Liver (tissue), 3 donors: ENCODE results near the gene MUL1.

ENCODE experiments used
- GABPA ChIP-seq, 2 donors: IDR thresholded peaks in 1 of 2; conservative IDR thresholded peaks in 1 of 2; 2 replicates each; pipeline ENCODE4 v1.6.1; 2016; ENCODE audit warnings: antibody characterized with exemption in 2 of 2, mild to moderate bottlenecking in 1 of 2, moderate library complexity in 1 of 2
- RAD21 ChIP-seq, 2 donors: IDR thresholded peaks; 2 replicates each; pipeline ENCODE4 v1.6.1; 2016; ENCODE audit warnings: antibody characterized with exemption in 2 of 2, mild to moderate bottlenecking in 2 of 2
- SP1 ChIP-seq: IDR thresholded peaks from 2 replicates; pipeline ENCODE4 v1.6.1; 2018; ENCODE audit warnings: antibody characterized with exemption, mild to moderate bottlenecking
- TAF1 ChIP-seq: conservative IDR thresholded peaks from 2 replicates; pipeline ENCODE4 v1.6.1; 2016; ENCODE audit warnings: antibody characterized with exemption, mild to moderate bottlenecking
- TF ChIP-seq, protein P1 (sequence below): fragments of 150-350 bp; IDR thresholded peaks from 2 replicates; pipeline ENCODE4 v1.5.1; 2017; ENCODE audit warnings: improper control_type of control experiment, low read depth, low read length; ENCODE audit not compliant: missing input control
- TF ChIP-seq, protein P2 (sequence below): IDR thresholded peaks from 2 replicates; pipeline ENCODE4 v1.6.1; 2016; ENCODE audit warnings: antibody characterized with exemption
- TF ChIP-seq, protein P3 (sequence below): IDR thresholded peaks from 2 replicates; pipeline ENCODE4 v1.6.1; 2016; ENCODE audit warnings: antibody characterized with exemption
- donor health status: healthy.
- donor health status: healthy.

DNA sequence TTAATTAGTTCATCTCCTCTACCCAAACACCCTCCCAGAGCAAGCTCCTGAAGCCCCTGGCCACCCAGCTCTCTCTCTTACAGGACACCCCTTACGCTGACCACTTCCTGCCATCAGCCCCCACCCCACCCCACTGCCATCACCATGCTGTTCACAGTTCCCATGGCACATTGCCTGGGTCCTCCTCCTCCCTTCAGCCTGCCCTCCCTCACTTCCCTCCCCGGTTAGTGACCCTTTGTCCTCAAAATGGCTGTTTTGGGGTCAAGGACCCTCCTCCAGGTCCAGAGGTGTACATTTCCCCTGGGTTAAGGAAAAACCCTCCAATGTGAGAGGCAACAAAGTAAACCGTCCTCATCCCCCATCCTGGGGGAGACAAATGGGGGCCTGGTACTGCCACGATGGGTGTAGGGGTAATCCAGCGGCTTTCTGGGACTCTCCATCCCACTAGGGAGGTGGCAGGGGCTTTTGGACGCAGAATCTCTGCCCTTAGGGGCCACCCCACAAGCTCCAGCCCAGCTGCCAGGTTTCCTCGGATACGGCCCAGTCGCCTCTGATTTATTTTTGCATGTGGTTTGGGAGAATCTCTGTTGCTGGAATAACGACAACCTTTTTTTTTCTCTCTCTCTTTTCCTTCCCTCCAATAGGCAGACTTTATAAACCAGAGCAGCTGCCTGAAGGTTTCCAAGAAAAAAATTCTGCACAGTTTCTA is 30.4 kb downstream of the MUL1 start:
- TF ChIP-seq, protein P1, sequence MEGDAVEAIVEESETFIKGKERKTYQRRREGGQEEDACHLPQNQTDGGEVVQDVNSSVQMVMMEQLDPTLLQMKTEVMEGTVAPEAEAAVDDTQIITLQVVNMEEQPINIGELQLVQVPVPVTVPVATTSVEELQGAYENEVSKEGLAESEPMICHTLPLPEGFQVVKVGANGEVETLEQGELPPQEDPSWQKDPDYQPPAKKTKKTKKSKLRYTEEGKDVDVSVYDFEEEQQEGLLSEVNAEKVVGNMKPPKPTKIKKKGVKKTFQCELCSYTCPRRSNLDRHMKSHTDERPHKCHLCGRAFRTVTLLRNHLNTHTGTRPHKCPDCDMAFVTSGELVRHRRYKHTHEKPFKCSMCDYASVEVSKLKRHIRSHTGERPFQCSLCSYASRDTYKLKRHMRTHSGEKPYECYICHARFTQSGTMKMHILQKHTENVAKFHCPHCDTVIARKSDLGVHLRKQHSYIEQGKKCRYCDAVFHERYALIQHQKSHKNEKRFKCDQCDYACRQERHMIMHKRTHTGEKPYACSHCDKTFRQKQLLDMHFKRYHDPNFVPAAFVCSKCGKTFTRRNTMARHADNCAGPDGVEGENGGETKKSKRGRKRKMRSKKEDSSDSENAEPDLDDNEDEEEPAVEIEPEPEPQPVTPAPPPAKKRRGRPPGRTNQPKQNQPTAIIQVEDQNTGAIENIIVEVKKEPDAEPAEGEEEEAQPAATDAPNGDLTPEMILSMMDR = no peak
- TF ChIP-seq, protein P2, sequence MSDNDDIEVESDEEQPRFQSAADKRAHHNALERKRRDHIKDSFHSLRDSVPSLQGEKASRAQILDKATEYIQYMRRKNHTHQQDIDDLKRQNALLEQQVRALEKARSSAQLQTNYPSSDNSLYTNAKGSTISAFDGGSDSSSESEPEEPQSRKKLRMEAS = no peak
- TF ChIP-seq RAD21 (IDR thresholded peaks at IDR 0.05) (no peak), SP1 (peak; percentile 67), TAF1 (no peak), GABPA (IDR thresholded peaks at IDR 0.05 in 1 of 2, conservative IDR thresholded peaks at IDR 0.05 in 1 of 2) (peak in 1 of 2 donors; percentile 24)
- TF ChIP-seq, protein P3, sequence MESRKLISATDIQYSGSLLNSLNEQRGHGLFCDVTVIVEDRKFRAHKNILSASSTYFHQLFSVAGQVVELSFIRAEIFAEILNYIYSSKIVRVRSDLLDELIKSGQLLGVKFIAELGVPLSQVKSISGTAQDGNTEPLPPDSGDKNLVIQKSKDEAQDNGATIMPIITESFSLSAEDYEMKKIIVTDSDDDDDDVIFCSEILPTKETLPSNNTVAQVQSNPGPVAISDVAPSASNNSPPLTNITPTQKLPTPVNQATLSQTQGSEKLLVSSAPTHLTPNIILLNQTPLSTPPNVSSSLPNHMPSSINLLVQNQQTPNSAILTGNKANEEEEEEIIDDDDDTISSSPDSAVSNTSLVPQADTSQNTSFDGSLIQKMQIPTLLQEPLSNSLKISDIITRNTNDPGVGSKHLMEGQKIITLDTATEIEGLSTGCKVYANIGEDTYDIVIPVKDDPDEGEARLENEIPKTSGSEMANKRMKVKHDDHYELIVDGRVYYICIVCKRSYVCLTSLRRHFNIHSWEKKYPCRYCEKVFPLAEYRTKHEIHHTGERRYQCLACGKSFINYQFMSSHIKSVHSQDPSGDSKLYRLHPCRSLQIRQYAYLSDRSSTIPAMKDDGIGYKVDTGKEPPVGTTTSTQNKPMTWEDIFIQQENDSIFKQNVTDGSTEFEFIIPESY = no peak
